T-helper 2 cell treated with Interferon-gamma antibody and Interleukin-4, amounts not matched to agents 100 ng/mL and 5 ng/mL, for 36 hours (primary cell): ENCODE results near the gene SORT1. TPM values are rescaled to one million over a fixed set of nuclear protein-coding genes. Genes with fewer than 3 reads are reported as not detected.
"Not testable (repeated sequence)": the region's sequence is repeated elsewhere in the genome, so short reads cannot be mapped to it uniquely, and the experiment has no call there.

Experiments
- intact Hi-C: fragments of 100-400 bp; cut with micrococcal nuclease; formaldehyde crosslinking; loops from one replicate; pipeline ENCODE4 v1.15.1; 2023
- total RNA-seq: library from RNA; stranded (reverse); gene quantifications from 2 replicates; pipeline ENCODE4 v1.2.3, GENCODE V29; 2022

Gene SORT1
- total RNA-seq, result 5.8 and 6.2 TPM in 2 replicates

DNA sequence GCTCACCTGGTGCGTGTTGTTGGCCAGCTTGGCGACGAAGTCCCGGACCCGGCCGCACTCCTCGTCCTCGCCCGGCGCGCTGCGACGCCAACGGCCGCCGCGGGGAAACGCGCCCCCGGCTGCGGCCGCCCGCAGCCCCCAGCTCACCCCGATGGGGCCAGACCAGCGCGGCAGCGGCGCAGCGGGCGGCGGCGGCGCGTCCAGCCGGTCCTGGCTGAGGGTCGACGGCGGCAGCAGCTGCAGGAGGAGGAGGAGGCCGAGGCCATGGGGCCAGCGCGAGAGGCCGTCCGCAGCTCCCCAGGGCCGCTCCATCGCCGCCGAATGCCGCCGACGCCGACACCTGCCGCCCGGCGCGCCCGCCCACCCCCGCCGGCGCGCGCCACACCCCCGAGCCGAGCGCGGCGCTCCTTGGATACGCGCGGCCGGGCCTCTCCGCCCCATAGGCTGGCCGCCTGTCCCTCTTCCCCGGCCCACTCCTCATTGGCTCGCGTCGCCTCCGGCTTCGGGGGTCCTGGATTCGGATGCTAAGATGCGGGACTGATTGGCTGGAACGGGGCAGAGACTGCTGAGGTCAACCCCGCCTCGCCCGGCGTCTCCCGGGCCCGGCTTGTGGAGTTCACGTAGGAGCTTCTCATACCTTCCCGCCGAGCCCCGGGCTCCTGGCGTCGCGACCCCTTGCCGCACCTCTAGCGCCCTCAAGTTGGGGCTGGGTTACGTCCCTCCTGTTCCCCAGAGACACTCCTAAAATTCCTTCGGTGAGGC, at the start of gene SORT1:
Gene SORT1, minus strand, starts transcription at position 338 of the 762 bp plus-strand sequence. Its CDS starts 26 bp downstream, at position 312.
- intact Hi-C loops, result loop anchor here (2.0 kb wide), 2 partner anchors 29 to 135 kb away; partner anchors contain the start of gene PSMA5

DNA sequence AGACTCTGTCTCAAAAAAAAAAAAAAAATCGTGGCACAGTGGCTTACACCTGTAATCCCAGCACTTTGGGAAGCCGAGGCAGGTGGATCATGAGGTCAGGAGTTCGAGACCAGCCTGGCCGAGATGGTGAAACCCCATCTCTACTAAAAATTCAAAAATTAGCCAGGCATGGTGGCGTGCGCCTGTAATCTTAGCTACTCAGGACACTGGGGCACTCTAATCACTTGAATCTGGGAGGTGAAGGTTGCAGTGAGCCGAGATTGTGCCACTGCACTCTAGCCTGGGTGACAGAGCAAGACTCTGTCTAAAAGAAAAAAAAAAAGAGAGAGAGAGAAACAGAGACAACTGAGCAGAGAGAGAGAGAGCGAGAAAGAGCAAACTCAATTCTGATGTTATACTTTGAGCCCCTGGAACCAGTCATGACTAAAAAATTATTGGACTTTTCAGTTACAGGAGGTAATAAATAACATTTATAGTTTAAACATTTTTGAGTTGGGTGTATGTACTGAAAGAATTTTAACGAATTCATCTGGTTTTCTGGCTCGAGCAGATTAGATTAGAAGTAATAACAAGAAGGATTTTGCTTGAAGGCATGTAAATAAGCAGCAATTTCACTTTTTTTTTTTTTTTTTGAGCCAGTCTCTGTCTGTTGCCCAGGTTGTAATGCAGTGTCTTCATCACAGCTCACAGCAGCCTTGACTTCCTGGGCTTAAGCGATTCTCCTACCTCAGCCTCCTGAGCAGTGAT, 48.4 kb upstream of the SORT1 start:
- intact Hi-C loops, result not testable (repeated sequence)

DNA sequence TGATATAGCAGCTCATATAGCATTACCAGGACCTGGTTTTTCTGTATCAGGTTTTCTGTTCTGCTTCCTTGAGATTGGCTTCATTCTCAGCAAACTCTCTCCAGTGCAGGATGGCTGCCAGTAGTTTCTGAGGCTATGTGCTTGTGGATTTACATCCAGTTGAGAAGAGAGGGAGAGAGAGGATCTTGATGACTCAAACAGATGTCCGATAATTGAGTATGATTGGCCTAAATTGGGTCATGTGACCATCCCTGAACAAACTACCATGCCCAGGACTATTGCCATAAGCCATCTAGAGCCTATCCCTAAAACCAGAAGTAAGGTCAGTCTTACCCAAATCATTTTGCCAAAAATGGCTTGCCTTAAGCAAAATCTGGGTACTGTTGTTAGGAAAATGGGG, 46.6 kb upstream of the SORT1 start:
- intact Hi-C loops, result no loop called here

DNA sequence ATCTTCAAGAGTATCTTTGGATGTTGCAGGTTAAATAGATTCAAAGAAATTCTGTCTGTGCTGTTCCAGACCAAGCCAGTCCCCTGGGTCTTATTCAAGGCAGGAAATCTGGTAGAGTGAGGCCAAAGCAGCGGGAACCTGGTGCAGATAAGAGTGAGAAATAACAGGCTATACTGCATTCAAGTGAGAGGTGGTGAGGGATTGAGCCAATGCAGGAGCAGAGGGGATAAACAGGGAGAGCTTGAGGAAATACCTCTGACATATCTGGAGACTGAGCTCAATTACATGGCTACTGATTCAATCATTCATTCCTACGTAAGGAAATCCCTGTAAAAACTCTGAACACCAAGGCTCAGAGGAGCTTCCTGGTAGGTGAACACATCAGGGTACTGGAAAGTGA, 45.8 kb upstream of the SORT1 start:
- intact Hi-C loops, result no loop called here

DNA sequence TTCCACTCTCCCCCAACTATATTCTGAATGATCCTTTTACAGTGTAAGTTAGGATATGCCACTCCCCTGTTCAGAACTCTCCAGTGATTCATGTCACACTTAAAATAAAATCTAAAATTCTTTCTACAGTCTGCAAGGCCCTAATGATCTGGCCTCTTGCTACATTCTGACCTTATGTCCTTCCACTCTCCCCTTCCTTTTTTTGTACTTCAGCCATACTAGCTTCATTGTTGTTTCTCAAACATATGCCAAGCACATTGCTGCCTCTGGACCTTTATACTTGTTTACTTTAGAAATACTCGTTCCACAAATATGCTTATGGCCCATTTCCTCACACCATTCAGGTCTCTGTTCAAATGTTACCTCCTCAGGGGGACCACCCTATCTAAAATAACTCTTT, 43.4 kb upstream of the SORT1 start:
- intact Hi-C loops, result no loop called here

DNA sequence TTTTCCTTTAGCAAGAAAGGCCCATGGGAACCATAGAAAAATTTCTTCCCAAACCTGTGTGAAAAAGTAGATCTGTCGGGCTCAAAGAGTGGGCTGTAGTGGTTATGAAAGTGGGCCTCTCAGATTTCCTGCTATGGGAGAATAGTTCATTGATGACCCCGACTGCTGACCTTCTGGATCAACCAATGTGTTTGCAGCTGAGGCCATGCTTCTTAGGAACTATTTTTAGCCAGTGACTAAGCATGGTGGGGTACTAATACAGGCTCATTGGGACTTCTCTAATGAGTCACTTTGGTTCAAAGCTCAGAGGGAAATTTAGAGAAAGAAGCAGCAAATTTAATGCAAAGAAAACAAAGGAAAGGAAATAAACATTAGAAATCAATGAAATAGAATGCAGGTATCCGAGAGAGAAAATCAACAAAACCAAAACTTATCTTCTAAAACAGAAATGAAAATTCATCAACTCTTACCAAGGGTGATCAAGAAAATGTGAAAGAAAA, 41.1 kb upstream of the SORT1 start:
- intact Hi-C loops, result no loop called here

DNA sequence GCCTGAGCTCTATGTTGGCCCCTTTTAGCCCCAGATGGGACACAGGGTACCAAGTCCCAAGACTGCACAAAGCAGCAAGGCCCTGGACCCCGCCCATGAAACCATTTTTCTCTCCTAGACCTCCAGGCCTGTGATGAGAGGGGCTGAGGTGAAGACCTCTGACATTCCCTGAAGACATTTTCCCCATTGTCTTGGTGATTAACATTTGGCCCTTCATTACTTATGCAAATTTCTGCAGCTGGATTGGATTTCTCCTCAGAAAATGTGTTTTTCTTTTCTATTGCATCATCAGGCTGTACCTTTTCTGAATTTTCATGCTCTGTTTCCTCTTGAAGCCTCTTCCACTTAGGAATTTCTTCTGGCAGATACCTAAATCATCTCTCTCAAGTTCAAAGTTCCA, 36.8 kb upstream of the SORT1 start:
- intact Hi-C loops, result no loop called here

DNA sequence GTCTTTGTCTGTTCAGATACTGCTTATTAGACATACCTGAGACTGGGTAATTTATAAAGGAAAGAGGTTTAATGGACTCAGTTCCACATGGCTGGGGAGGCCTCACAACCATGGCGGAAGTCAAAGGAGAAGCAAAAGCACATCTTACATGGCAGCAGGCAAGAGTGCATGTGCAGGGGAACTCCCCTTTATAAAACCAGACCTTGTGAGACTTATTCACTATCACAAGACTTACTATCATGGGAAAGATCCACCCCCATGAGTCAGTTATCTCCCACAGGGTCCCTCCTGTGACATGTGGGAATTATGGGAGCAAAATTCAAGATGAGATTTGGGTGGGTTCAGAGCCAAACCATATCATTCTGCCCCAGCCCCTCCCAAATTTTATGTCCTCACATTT, 35.6 kb upstream of the SORT1 start:
- intact Hi-C loops, result no loop called here

DNA sequence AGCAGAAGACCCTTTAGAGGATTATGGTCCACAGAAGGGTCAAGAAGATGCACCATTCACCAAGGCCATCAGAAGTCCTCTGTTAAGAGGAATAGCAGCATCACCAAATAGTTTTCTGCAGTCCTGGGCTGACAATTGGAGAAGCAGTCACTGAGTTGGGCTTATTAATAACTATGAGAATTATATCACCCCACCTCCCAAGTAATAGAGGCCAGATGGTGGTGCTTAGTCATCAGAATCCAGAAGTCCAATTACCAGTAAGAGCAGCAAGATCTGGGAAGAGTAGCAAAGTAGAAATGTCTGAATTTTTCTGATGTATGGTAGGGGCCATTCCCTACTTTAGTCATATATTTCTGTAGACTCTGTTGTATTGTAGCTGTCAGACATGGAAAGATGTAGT, 34.6 kb upstream of the SORT1 start:
- intact Hi-C loops, result no loop called here

DNA sequence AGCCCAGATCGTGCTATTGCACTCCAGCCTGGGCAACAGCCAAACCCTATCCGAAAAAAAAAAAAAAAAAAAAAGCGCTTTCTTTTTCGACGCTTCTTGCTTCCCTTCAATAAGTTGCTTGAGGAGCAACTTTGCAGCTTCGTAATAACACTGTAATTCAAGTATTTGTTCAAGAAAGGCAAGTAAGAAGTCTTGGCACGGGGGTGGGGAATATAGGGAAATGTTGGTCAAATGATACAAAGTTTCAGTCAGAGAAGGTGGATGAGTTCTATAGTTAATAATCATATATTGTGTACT, 29.4 kb upstream of the SORT1 start:
- intact Hi-C loops, result loop anchor here (2.0 to 10.0 kb wide), 7 partner anchors 28 to 912 kb away; partner anchors contain the start of genes CYB561D1, ELAPOR1, GNAI3 and RBM15

DNA sequence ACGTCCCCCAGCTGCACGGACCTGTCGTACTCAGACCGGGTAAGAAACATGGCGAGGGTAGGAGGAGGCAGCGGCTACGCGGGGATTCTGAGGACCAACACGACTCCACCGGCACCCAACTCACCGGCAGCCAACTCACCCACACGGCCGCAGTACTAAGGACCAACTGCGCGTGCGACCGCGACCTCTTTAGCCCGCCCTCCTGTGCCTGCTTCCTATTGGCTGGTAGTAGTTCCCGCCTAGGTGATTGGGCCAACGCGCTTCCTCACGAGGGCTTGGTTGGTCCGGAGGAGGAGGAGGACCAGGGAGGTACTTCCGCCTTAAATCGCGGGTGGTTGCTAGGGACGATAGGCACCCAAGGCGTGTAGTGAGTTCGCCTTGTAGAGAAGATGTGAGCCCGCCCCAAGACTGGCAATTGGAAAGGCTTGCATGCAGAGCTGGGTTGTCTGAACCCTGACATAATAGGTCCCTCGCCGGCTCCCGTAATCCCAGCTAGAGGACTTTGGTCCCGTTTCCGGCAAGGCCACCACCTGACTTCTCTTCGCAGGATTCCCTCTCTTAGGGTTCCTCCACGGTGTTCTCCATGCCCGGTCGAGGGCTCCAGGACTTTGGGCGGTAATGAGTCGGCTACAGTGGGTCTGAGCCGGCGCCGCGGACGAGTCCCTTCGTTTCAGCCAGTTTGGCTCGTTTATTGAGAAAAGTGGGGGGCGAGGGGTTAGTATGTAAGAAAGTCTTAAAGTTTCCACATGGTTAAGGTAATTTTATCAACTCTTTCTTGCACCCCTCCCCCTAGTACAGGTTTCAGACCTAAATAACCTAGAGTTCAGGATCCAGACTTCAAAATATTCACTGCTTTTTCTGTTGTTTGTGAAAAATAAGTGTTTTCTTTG, 28.8 kb upstream of the SORT1 start, which contains the start of gene PSMA5:
Gene PSMA5, minus strand, starts transcription at position 168 of the 890 bp plus-strand sequence. Its CDS starts 118 bp downstream, at position 50.
- intact Hi-C loops, result loop anchor here (1.0 to 10.0 kb wide), 11 partner anchors 28 to 912 kb away; partner anchors contain the start of genes ATXN7L2, CYB561D1, ELAPOR1 and GNAI3

DNA sequence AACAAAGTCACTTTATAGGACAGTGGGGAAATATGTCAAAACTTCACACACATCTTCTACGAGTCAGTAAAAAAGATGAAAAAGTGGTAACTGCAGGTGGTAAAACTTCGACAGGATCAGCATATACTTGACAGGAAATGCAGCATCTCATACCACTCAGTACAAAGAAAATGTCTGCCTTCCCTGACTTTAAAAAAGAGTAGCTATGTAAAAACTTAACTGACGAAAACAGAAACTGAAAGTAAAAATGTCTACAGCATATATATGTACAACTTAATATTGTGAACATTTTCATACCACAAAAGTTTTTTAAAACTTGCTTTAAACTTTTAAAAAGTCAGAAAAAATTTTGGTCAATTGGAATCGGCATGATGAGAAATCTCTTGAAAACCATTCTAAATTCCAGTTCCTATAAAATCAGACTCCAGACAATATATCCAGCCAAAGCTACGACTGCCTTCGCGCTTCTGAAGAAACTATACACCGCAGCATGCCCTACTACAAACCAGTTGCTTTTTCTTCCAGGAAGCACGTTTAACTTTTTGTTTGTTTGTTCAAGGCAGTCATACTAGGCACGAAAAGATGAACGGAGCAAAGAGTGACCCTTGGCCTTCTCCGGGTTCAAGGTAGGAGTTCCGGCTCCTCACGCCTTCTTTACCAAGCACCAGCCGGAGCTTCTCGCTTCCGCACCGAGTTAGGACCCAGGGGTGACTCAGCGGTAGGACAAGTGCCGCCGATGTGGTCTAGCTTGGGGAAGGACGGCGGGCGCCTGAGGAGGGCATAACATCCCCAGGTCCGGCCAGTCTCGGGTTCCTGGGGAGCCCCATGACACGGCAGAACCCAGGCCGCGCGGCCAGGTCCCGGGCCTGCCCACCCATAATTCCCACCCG, 27.9 kb upstream of the SORT1 start:
- intact Hi-C loops, result loop anchor here (1.0 to 10.0 kb wide), 11 partner anchors 27 to 913 kb away; partner anchors contain the start of genes ATXN7L2, CYB561D1, ELAPOR1 and GNAI3

DNA sequence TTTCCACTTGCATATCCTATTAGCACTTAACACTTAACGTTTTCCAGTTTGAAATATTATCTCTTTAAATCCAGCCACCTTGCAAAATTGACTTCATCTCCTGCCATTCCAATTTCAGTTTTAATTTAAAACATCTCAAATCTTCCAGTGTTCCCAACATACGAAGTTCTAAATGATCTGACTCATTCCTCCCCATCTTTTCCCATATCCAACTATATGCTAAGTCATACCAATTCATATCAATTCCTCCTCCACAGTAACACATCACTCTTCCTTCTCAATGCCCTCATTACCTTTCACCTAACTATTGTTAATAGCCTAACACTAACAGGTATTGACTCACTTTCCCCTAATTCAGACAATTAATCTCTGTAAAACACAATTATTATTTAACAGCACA, 25.8 kb upstream of the SORT1 start:
- intact Hi-C loops, result loop anchor here (10.0 kb wide), 1 partner anchor 309 kb away; the partner anchor contains the start of gene ELAPOR1

DNA sequence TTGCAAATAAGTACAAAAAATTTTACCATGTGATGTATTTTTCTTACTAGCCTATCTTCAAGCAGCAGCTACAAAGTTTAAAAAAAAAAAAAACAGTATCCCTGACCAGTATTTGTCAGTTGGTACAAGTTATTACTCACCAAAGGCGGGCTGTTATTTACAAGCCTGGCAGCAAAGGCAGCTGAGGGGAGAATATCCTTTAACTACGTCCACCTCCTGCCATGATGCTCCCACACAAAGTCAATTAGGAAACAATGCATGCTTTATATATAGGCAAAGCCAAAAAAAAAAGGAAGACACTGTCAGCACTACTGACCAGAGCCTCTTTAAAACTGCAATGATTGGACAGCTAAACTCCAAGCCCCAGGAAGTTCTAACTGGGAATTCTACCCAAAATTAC, 14.8 kb upstream of the SORT1 start:
- intact Hi-C loops, result no loop called here

DNA sequence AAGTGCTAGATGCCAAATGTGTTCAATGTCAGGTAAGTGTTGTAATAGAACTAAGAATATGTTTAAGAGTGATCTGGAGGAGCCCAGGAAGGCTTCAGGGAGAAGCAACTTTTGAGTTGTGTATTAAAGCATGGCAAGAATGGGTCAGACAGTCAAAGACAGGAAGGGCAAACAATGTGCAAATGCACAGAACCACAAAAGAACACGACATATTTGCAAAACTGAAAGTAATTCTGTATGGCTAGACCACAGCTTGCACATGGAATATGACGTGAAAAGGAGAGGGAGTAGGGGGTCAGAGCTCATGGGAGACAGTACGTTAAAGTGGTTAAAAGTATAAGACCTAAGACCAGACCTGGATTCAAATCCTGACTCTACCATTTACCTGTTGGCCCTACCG, 7.1 kb upstream of the SORT1 start:
- intact Hi-C loops, result no loop called here

DNA sequence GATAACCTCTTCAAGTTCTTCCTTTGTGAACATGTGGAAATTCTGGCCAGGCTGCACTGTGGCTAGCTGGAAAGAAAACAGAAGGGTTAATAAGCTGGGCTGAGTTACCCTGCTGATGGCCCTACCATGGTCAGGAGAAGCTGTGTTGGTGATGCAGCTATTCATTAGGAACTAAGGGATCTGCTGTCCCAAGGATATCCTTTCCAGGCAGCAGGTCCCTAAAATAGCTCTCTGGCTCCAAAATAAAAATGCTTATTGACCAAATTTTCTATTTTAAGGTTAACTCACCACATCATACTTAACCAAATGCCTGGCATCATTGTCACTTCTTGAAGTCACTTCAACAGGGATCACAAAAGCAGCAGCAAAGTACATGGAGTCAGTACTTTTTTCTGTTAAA, 4.3 kb upstream of the SORT1 start:
- intact Hi-C loops, result no loop called here

DNA sequence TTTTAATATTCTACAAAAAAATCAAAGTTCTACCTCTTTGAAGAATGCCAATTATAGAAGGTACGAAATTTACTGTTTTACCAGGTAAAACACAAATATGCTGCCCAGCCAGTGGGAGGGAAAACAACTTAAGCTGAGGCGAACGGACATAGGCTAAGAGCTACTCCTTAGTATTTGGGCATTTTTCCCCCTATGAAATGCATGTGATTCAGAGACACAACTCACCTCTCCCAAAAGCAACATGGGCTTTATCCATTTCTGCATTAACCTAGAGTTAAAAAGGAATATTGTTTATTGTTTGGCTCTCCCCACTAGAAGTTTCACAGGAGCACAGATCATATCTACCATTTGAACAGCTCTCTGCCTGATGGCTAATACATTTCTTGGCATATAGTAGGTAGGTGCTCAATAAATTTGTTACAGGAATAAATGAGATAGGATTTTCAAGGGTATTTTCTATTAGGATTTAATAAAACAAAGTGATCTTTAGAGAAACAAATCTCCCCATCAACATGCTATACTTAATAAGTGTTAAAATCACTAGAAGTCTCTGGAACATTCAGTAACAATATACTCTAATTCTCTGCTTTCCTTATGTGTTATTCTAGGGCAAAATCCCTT, 2.4 kb upstream of the SORT1 start:
- intact Hi-C loops, result no loop called here

DNA sequence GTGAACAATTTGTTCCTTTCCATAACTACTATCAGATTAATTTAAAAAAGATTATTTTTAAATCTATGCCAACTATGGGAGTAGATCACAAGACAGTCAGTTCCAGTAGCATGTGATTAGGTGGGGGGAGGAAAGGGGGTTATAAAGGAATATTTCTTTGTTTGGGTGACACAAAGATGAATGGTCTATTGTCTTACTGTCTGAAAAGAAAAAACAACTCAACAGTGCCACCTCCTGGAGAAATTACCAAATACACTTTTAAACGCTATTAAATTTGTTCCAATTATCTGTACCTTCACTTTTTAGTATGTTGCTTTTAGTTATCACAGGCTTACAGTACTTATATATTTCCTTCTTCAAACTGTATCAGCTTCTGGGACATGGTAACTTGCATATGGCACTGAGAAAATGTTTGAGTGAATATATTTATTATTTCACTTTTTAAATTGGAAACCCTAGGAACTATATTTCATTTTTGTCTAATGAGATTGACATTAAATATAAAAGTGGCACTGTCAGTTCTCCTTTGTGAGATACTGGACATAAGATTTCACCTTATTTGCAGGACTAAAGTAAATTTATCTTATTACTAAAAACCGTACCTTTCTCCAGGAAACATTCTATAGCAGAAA, 1.7 kb upstream of the SORT1 start:
- intact Hi-C loops, result loop anchor here (1.0 to 2.0 kb wide), 6 partner anchors 27 to 198 kb away; partner anchors contain the start of gene PSMA5
